GM19468 (cell line): Measurements from ENCODE around the gene UBLCP1.

ENCODE experiments used
- ATAC-seq: cut with Tn5 transposase; IDR thresholded peaks from one replicate; pipeline ENCODE4 v1.9.1; 2021; ENCODE audit warnings: mild to moderate bottlenecking, moderate library complexity, moderate number of reproducible peaks; ENCODE audit not compliant: unreplicated experiment; ENCODE audit errors: extremely low read depth

The UBLCP1 gene

DNA sequence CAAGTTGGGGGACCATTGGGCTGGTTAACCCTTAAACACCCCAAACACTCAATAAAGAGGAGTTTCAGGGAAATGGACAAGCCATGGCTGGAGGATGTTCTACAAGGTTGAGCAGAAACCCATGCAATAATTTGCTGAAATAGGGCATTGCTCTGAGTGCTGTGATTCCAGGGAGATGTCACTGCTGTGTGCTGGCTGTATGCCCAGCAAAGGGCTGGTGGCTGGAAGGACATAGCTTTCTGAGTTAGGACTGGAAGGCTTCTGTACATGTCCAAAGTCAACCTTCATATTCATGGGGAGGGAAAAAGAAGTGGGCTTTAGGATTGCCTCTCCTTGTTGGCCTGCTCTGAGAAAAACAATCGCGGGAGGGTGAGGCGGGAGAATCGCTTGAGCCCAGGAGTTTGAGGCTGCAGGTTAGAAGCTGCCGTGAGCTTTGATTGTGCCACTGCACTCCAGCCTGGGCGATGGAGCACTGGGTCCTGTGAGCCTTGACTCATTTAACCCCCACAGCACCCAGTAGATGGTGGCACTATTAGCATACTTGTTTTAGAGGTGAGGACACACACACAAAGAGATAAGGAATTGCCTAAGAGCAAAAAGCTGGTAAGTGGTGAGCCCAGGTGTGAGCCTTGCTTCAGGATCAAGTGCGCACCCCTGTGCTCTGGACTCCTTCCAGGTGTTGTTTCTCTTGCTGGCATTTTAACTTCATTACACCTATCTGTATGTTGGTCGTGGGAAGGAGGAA is 46.8 kb downstream of the UBLCP1 start:
- ATAC-seq, result no peak

DNA sequence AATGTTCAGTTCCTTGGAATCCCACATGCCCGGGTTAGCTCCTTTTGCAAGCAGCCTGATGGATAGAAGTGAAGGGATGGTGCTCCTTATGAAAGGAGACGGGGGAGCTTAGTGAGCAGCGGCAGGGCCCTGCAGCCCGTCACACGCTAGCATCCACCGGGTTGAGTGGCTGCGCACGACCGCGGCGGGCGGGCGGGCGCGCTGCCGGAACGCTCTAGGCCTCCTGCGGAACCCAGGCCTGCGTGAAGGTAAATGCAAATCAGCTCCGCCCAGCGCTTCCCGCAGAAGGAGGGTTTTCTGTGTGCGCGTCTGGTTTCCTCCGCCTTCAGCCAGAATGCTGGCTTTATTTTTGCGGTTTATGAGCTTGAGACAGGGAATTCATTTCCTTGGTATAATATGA is 47.4 kb downstream of the UBLCP1 start:
- no peak for ATAC-seq

DNA sequence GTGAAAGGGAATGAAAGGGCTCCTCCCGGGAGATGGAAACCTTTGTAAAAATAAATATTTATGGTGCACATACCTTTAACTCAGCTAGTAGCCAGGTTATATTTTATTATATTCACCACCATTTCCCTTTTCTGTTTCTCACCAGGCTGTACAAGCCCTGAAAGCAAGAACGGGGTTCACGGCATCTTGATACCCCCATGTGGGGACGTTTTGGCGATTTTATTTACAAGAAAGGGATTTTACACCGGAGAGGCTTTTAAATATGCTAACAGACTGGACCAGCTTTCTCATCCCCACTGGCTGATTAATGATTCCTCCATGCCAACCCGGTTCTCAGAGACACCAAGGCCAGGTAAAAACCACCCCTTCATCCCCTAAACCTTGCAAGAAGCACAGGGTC is 48.0 kb downstream of the UBLCP1 start:
- no peak for ATAC-seq

DNA sequence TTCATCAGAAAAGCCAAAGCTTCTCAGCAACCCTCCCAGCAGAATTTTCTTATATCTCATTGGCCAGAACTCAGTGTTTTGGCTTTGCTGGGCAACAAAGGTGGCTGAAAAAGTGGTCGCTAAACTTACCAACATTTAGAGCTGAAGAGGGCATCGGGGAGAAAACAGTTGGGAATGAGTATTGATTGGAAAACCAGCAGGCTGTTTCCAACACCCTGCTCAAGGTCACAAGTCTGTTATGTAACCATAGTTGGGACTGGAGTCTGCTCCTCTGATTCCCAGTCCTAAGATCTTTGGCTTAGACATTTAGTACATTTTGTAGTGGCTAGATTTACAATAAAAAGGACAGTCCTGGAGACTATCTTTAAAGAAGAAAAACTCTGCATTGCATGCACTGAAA is 50.1 kb downstream of the UBLCP1 start:
- no peak for ATAC-seq

DNA sequence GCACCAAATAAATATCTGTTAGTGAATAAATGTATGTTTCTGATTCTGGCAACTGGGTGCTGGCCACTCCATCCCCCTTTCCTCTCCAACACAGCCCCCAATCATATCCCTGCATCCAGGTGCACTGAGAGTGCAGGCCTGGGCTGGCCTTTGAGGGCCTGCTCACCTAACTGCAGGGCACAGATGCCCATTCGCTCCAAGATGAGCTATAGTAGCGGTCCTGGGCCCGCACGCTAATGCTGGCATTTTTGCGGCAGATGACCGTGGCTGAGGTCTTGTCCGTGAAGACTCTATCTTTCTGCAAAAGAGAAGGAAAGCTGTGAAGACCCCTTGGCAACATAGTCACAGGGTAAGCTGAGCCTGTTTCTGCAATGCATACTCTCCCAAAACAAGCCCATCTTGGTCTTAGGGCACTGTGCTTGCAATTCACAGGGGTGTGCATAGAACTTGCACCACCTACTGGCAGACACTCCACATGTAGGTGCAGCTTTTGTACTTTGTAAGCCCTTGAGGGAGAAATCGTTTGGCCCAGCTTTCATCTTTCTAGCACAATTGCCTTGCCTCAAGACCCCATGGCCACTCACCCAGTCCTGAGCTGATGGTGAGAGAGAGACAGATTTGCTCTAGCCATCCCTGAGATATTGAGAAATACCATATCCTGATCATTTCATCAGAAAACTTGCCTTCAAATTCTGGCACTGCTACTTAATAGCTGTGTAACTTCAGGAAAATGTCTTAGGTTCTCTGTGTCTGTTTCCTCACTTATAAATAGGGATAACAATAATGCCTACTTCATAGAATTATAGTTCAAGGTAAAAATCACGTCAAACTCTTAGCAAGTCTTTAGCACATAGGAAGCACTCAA is 53.7 kb downstream of the UBLCP1 start:
- no peak for ATAC-seq

DNA sequence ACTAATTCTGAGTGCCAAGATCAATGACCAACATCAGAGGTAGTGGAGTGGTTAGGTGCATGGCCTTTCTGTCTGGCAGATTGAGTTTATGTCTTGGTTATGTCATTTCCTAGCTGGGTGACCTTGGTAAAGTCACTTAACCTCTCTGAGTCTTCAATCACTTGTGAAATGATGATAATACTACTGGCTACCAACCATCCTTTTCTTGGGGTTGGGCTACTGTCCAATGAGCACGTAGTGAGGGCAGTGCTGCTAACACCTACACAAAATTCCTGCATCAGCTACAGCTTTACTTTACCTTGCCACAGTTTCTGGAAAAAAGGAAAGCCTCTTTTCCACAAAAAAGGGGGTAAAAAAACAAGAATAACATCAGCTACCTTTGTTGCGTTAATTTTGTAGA is 54.8 kb downstream of the UBLCP1 start:
- ATAC-seq, result no peak

DNA sequence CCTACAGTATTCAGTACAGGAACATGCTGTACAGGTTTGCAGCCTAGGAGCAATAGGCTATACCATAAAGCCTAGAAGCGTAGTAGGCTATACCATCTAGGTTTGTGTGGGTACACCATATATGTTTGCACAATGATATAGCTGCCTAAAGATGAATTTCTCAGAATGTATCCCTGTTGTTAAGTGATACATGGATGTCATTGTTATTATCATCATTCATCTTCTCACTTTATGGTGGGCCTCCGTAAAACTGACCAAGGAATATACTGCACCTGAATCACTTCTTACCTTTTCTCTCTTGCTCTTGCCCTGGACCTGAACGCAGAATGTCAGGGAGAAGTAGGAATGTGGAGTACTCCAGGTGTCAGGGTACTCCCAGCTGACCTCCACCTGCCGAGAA is 55.4 kb downstream of the UBLCP1 start:
- no peak for ATAC-seq

DNA sequence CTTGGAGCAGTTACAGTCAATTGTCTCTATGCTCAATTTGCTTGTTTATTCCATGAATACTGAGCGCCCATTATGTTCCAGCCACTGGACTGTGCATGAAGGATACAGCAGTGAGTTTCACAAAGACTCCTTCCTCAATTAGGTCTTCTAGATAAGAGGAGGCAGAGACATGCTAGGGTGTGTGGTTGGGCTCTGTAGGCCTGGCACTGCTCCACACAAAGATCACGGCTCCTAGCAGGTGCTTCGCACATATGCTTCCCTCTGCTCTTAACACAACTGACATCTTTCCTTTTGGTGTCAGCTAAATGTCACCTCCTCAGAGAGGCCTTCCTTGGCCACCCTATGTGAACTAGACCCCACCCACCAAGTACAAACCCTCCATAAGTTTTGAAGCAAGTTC is 56.3 kb downstream of the UBLCP1 start:
- ATAC-seq, result no peak

DNA sequence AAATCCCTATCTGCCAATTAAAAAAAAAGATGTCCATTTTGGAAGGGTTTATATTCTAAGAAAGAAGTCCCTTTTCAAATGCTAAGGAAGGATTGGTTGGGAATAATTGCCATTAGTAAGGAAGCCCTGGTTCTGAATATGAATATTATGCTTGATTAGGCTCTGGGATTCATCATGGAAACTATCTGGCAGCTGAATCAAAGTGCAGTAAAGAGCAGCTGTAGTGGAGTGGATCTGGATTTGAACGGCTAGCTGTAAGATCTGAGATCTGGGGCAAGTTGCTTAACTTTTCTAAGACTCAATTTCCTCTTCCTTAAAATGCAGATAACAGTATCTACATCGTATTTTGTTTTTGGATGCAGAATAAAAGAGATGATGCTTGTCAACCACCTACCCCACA is 56.7 kb downstream of the UBLCP1 start:
- no peak for ATAC-seq

DNA sequence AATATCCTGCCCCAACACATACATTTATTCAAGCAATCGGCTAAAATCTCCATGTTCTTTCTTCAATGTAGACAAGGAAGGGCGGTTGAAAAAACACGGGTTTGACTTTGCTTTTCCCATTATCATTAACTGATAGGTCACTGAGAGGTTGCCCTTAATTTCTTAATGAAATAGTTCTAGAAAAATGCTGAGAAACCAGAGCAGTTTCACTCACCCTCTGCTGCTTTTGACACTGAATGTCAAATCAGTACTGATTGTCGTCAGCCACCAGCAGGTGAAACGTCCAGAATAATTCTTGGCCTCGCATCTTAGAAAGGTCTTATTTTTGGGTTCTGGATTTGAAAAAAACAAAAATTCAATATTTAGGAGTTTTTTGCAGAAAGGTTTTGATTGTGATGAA is 59.1 kb downstream of the UBLCP1 start:
- no peak for ATAC-seq

DNA sequence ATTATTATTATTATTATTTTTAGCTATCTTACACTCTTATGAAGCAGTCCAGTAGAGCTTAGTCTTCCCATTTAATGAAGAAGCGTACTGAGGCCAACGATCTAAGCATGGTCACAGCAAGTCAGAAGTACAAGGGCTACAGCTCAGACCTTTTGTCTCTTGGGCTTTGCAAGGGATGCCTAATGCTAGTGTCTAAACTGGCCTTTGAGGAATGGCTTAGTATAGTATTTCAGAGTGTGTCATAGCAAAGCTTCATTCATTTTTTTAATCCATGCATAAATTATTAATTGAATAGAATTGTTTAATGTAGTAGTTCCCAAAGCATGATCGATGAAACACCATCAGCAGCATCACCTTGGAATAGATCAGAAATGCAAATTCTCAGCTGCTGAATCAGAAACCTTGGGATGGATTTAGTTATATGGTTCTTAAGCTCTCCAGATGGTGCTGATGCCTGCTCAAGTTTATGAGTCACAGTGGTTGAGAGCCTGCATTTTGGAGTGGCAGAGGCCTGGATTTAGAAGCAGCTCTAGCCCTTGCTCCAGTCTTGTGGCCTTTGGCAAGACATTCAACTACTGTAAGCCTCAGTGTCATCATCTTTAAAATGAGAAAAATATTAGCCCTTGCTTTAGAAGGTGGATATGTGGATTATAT is 61.1 kb downstream of the UBLCP1 start:
- no peak for ATAC-seq

DNA sequence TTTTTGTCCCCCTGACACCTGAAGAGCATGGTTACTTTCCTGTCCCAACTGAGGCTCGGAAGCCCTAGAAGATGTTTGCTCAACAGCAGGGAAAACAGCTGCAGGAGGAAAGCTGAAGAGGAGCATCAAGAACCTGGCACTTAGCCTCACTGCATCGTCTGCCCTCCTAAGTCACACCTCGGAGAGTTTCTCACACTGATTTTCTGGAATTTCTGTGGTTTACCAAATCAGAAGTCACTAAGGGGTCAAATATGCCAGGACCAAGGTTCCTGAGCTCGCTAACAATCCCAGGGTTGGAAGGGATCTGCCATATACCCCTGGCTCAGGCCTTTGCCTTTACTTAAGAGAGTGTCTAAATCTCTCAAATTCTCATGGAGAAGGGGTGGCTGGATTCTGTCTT is 61.9 kb downstream of the UBLCP1 start:
- no peak for ATAC-seq

DNA sequence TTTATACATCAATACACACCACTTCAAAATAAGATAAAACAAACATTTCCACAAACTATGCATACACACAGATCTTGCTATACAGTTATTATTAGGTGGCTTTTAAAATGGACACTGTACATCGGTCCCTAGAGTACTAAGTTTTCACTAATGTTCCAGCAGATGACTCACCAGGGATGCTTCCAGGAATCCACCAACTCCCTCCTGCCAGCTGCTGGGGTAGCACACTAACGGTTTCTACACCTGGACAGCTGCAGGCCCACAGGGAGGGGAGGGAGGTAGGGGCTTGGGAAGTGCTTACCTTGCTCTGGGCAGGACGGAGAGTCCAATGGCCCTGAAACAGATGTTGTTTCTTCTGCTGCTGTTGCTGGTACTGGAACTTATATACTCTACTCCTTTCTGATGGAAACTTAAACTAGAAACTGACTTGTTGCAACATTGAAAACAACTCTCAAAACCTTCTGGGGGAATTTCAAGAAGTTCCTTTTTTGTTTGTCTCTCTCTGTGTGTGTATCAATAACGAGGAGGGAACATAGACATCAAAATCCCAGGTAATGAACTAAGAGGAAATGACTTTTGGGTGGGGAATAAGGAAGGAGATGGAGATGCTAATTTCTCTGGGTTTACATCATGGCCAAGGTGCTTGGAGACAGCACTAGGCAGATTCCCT is 67.2 kb downstream of the UBLCP1 start, which contains the start of gene IL12B:
TSS of gene IL12B (minus strand) at position 357 of the 670 bp plus-strand sequence. CDS start 3,705 bp downstream, outside the sequence.
- ATAC-seq, result no peak

DNA sequence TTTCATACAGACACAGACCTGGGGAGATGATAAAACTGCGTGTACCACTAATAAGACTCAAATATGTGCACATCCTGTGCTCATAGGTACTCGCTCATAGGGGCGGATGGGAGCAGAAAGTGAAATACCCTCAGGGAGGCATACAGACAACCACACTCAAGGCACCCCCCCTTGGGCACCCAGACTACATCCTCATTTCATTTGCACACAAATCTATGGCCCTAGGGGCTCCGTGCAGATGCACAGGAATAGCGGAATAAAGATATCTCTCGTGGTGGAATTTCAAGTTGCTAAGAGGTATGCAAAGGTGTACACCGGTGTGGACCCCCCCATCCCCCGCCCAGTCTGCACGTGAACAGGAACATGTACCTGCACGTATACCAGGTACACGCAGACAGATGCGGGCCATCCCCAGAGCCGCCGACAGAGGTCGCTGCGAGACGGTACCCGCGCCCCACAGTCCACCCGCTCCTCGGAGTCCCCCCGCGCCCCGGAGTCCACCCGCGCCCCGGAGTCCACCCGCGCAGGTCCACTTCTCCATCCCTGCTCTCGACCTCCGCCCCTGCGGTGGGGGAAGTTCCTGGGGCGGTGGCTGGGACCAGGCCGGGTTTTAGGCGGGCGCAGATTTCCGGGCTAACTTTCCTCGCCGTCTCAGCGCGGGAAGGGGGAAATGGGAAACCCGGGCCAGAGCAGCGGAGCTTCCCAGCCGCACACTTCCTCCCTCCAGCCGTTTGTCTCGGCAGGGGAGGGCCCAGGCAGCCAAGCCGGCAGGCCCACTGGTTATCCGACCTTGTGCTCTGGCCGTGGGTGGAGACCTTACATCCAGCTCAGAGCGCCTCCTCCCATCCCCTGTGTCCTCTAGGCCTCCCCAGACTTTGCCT is 68.2 kb downstream of the UBLCP1 start:
- ATAC-seq, result no peak

DNA sequence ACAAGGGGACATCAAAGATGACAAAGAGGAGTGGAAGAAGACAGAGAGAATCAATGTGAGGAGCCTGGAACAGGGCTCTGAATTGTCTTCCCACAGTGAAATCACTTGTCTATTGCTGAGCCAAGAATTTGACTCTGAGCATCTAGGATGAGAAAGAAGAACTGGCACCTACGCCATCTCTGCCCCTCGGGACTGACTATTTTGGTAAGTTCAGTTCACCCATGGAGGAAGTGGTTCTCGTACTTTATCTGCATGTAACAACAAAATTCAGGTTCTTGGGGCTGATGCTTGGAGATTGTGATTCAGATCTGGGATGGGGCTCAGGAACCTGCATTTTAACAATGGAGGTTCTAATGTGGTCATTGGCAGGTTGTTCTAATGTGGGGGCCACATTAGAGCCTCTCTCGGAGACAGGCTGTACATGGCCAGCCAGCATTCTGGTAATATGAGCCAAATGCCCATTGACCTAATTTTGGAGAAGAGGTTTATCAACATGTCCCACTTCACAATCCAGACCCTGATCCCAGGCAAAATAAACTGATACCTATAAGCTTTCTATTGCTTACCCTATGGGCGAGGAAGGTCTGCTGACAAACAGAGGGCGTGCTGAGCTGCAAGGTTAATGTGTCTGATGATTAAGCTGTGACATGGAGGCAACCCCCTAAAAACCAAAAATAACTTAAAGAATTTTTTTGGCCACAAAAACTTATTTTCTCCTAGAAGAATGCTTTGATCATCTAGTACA is 69.9 kb downstream of the UBLCP1 start:
- no peak for ATAC-seq

DNA sequence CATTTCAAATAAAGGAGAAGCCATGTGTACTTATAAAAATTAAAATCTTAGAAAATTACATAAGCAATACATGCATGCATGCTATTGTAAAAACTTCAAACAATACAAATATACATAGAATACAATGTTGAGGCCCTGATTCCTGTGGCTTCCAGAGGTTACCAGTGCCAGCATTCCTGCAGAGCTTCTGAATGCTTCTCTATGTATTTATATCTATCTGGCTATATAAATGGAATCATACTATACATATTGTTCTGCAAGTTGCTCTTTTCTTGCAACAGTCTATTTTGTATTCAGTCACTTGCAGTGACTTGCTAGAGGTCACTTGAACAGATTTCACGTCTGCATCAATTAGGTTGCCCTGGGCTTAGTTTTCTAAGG is 70.4 kb downstream of the UBLCP1 start:
- no peak for ATAC-seq
